H1 (cell line): ENCODE data around the gene WDR45B.

Source experiments
- CBX5 ChIP-seq: fragments of 300-800, 300-1000 bp; sonication (generic); IDR thresholded peaks from 2 replicates; pipeline ENCODE4 v1.7.1; 2016; ENCODE audit warnings: antibody characterized with exemption, low read length, low read depth
- CBX8 ChIP-seq: fragments of 300-800, 300-1000 bp; sonication (generic); IDR thresholded peaks from 2 replicates; pipeline ENCODE4 v1.7.1; 2016; ENCODE audit warnings: low read depth, low read length, borderline replicate concordance
- EZH2 ChIP-seq: fragments of 200-600 bp; sonication (generic); IDR thresholded peaks from 2 replicates; pipeline ENCODE4 v1.7.1; 2012; ENCODE audit warnings: low read depth, mild to moderate bottlenecking, moderate library complexity, low read length, inconsistent platforms; ENCODE audit not compliant: severe bottlenecking
- HDAC6 ChIP-seq: IDR thresholded peaks from one replicate; pipeline ENCODE4 v1.7.1; 2012; ENCODE audit warnings: low read depth, mild to moderate bottlenecking, inconsistent platforms, low read length, moderate library complexity
- POLR2A ChIP-seq, 2 experiments: IDR thresholded peaks; 1 replicate in 1 of 2; 2 replicates in 1 of 2; pipeline ENCODE4 v1.6.1; 2011; ENCODE audit warnings: low read depth in 2 of 2, low read length in 2 of 2, mild to moderate bottlenecking in 2 of 2; ENCODE audit errors: control extremely low read depth in 1 of 2
- POLR2AphosphoS5 ChIP-seq: IDR thresholded peaks from 2 replicates; pipeline ENCODE4 v1.6.1; 2011; ENCODE audit warnings: low read depth, low read length
- RAD21 ChIP-seq, 2 experiments: IDR thresholded peaks in 1 of 2; conservative IDR thresholded peaks in 1 of 2; 2 replicates each; pipeline ENCODE4 v1.6.1; 2011; ENCODE audit warnings: low read depth in 2 of 2, low read length in 2 of 2, improper control_type of control experiment in 1 of 2, inconsistent platforms in 1 of 2, mild to moderate bottlenecking in 1 of 2, moderate library complexity in 1 of 2
- RFX5 ChIP-seq: IDR thresholded peaks from 2 replicates; pipeline ENCODE4 v1.6.1; 2011; ENCODE audit warnings: low read depth, low read length, improper control_type of control experiment, borderline replicate concordance
- RXRA ChIP-seq: IDR thresholded peaks from 2 replicates; pipeline ENCODE4 v1.6.1; 2011; ENCODE audit warnings: low read depth, mild to moderate bottlenecking, low read length, moderate library complexity; ENCODE audit not compliant: insufficient read depth
- TAF1 ChIP-seq: IDR thresholded peaks from 2 replicates; pipeline ENCODE4 v1.6.1; 2011; ENCODE audit warnings: mild to moderate bottlenecking, low read depth, low read length
- TF ChIP-seq, protein P1 (sequence below), 3 experiments: IDR thresholded peaks; 1 replicate in 2 of 3; 2 replicates in 1 of 3; pipeline versions ENCODE4 v1.5.1 to v1.6.1; 2011; ENCODE audit warnings: low read length in 3 of 3, mild to moderate bottlenecking in 3 of 3, inconsistent platforms in 2 of 3, low read depth in 1 of 3, moderate library complexity in 1 of 3; ENCODE audit not compliant: insufficient read depth in 1 of 3; ENCODE audit errors: control extremely low read depth in 1 of 3
- TF ChIP-seq, protein P2 (sequence below): IDR thresholded peaks from 2 replicates; pipeline ENCODE4 v1.6.1; 2011; ENCODE audit warnings: low read length, improper control_type of control experiment

DNA sequence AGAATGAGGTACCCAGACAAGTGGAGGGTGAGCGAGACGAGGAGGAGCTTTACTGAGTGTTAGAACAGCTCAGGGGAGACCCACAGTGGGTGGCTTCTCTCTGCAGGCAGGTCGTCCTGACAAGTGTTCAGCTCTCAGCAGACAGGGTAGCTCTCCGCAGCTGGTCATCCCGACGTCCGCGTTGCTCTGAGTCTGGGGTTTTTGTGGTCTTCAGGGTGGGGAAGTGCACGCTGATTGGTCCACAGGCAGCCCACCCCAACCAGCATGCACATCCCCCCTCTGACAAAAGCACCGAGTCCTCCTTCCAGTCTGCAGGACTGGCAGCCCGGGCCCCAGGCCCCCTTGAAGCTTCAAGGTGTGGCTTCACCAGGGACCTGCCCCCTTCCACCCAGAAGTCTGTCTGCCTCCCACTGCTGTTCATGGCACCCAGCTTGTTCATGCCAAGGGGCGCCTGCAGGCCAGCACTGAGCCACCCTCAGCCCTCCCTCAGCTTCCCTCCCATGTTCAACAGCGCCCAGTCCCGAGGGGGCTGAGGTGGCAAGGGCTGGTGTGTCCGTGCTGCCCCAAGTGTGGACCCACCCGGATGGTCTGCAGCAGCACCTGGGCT is 19.9 kb upstream of the WDR45B start:
- no peak for TF ChIP-seq EZH2
- TF ChIP-seq POLR2A (IDR thresholded peaks at IDR 0.05; ENCODE audit: control extremely low read depth in 1 of 2, low read depth in 2 of 2, low read length in 2 of 2) = no peak
- TF ChIP-seq, protein P1, sequence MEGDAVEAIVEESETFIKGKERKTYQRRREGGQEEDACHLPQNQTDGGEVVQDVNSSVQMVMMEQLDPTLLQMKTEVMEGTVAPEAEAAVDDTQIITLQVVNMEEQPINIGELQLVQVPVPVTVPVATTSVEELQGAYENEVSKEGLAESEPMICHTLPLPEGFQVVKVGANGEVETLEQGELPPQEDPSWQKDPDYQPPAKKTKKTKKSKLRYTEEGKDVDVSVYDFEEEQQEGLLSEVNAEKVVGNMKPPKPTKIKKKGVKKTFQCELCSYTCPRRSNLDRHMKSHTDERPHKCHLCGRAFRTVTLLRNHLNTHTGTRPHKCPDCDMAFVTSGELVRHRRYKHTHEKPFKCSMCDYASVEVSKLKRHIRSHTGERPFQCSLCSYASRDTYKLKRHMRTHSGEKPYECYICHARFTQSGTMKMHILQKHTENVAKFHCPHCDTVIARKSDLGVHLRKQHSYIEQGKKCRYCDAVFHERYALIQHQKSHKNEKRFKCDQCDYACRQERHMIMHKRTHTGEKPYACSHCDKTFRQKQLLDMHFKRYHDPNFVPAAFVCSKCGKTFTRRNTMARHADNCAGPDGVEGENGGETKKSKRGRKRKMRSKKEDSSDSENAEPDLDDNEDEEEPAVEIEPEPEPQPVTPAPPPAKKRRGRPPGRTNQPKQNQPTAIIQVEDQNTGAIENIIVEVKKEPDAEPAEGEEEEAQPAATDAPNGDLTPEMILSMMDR (IDR thresholded peaks at IDR 0.05; ENCODE audit: control extremely low read depth in 1 of 3, insufficient read depth in 1 of 3, low read depth in 1 of 3, low read length in 3 of 3) = no peak
- no peak for TF ChIP-seq POLR2AphosphoS5
- TF ChIP-seq CBX8 = no peak
- no peak for TF ChIP-seq TAF1
- no peak for TF ChIP-seq RFX5
- no peak for TF ChIP-seq RAD21 (IDR thresholded peaks at IDR 0.05 in 1 of 2, conservative IDR thresholded peaks at IDR 0.05 in 1 of 2; ENCODE audit: low read depth in 2 of 2, low read length in 2 of 2)
- TF ChIP-seq, protein P2, sequence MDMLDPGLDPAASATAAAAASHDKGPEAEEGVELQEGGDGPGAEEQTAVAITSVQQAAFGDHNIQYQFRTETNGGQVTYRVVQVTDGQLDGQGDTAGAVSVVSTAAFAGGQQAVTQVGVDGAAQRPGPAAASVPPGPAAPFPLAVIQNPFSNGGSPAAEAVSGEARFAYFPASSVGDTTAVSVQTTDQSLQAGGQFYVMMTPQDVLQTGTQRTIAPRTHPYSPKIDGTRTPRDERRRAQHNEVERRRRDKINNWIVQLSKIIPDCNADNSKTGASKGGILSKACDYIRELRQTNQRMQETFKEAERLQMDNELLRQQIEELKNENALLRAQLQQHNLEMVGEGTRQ = no peak
- no peak for TF ChIP-seq RXRA
- no peak for TF ChIP-seq CBX5
- no peak for TF ChIP-seq HDAC6
